Neutrophil (primary cell): Measurements from ENCODE around the gene PRKCQ.

Experiments used
- H3K27ac ChIP-seq: fragments of 200-600 bp; sonication (generic); 2 replicates; pipeline ENCODE4 v1.5.1; 2016; ENCODE audit warnings: mild to moderate bottlenecking, moderate library complexity
- H3K27me3 ChIP-seq: fragments of 200-600 bp; sonication (generic); 2 replicates; pipeline ENCODE4 v1.6.0; 2016; ENCODE audit warnings: mild to moderate bottlenecking
- H3K36me3 ChIP-seq: fragments of 200-600 bp; sonication (generic); 2 replicates; pipeline ENCODE4 v1.5.1; 2017
- H3K4me1 ChIP-seq, 2 experiments: fragments of 200-600 bp in 1 of 2; sonication (generic) in 1 of 2; 1 replicate in 1 of 2; 2 replicates in 1 of 2; pipeline versions ENCODE4 v1.5.1 to v1.6.1; 2013 to 2016; ENCODE audit warnings: low read depth in 1 of 2, low read length in 1 of 2, mild to moderate bottlenecking in 1 of 2, moderate library complexity in 1 of 2; ENCODE audit not compliant: control insufficient read depth in 1 of 2, insufficient read depth in 1 of 2
- H3K4me3 ChIP-seq, 2 experiments: fragments of 200-600 bp in 1 of 2; sonication (generic) in 1 of 2; 1 replicate in 1 of 2; 2 replicates in 1 of 2; pipeline ENCODE4 v1.5.1; 2013 to 2016; ENCODE audit warnings: low read depth in 1 of 2, low read length in 1 of 2, mild to moderate bottlenecking in 1 of 2, moderate library complexity in 1 of 2
- H3K9me3 ChIP-seq: fragments of 200-600 bp; sonication (generic); 2 replicates; pipeline ENCODE4 v1.5.1; 2016
- TF ChIP-seq, protein P1 (sequence below): fragments of 200-600 bp; sonication (generic); IDR thresholded peaks from 2 replicates; pipeline ENCODE4 v1.5.1; 2016; ENCODE audit warnings: antibody characterized with exemption

PRKCQ gene

DNA sequence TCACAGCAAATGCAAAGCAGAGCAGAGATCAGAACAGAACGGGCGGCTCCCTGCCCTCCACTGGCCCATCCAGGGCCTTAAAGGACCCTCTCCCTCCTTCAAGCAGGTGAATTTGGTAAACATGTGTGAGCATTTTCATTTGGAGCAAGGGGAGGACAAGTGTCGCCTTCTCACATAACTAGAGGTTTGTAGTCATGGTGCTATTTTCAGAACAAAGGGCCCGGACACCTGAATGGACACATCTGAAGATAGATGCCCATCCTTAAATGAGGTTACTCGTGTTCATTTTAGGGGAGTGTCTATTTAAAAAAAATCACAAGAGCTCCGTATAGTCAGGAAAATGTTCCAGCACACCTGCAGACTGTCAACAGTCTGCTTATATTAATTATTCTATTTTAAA is 153.8 kb downstream of the PRKCQ start:
- Histone ChIP-seq H3K27me3 (no peaks in the 10 kb centered on the region), H3K4me1 (no peaks in the 10 kb centered on the region), H3K27ac (no peak overlapping the region), H3K9me3 (no peaks in the 10 kb centered on the region), H3K4me3 (no peak overlapping the region), H3K36me3 (no peaks in the 10 kb centered on the region)
- TF ChIP-seq, protein P1, sequence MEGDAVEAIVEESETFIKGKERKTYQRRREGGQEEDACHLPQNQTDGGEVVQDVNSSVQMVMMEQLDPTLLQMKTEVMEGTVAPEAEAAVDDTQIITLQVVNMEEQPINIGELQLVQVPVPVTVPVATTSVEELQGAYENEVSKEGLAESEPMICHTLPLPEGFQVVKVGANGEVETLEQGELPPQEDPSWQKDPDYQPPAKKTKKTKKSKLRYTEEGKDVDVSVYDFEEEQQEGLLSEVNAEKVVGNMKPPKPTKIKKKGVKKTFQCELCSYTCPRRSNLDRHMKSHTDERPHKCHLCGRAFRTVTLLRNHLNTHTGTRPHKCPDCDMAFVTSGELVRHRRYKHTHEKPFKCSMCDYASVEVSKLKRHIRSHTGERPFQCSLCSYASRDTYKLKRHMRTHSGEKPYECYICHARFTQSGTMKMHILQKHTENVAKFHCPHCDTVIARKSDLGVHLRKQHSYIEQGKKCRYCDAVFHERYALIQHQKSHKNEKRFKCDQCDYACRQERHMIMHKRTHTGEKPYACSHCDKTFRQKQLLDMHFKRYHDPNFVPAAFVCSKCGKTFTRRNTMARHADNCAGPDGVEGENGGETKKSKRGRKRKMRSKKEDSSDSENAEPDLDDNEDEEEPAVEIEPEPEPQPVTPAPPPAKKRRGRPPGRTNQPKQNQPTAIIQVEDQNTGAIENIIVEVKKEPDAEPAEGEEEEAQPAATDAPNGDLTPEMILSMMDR, result no peak

GRCh38 chr10:6423413-6424170 is 156.5 kb downstream of the PRKCQ start:
- no peak overlapping the region for H3K27ac ChIP-seq
- H3K4me3 ChIP-seq, result no peak overlapping the region
- TF ChIP-seq, protein P1, result no peak
- H3K27me3 ChIP-seq, result no peaks in the 10 kb centered on the region
- no peaks in the 10 kb centered on the region for H3K4me1 ChIP-seq
- H3K9me3 ChIP-seq, result no peaks in the 10 kb centered on the region
- H3K36me3 ChIP-seq, result no peaks in the 10 kb centered on the region

- H3K4me3 ChIP-seq, result no peak overlapping the region
- H3K27ac ChIP-seq, result no peak overlapping the region
- no peaks in the 10 kb centered on the region for H3K4me1 ChIP-seq
- no peaks in the 10 kb centered on the region for H3K36me3 ChIP-seq
- H3K27me3 ChIP-seq, result no peaks in the 10 kb centered on the region
- H3K9me3 ChIP-seq, result no peaks in the 10 kb centered on the region
- TF ChIP-seq, protein P1, result no peak
Measured at GRCh38 chr10:6423004-6423403, 157.1 kb downstream of the PRKCQ start.

- H3K4me3 ChIP-seq, result no peak overlapping the region
- H3K36me3 ChIP-seq, result no peaks in the 10 kb centered on the region
- H3K9me3 ChIP-seq, result no peaks in the 10 kb centered on the region
- H3K27ac ChIP-seq, result no peak overlapping the region
- no peaks in the 10 kb centered on the region for H3K4me1 ChIP-seq
- no peaks in the 10 kb centered on the region for H3K27me3 ChIP-seq
- TF ChIP-seq, protein P1, result no peak
Measured at GRCh38 chr10:6418613-6419216, 161.4 kb downstream of the PRKCQ start.

GRCh38 chr10:6418167-6418566 is 161.9 kb downstream of the PRKCQ start:
- H3K36me3 ChIP-seq, result no peaks in the 10 kb centered on the region
- H3K4me3 ChIP-seq, result no peak overlapping the region
- no peak overlapping the region for H3K27ac ChIP-seq
- no peaks in the 10 kb centered on the region for H3K27me3 ChIP-seq
- no peaks in the 10 kb centered on the region for H3K9me3 ChIP-seq
- H3K4me1 ChIP-seq, result no peaks in the 10 kb centered on the region
- TF ChIP-seq, protein P1, result no peak
